HG03571 (cell line): ENCODE data around the gene TP53RK.

Experiments
- ATAC-seq: cut with Tn5 transposase; IDR thresholded peaks from one replicate; pipeline ENCODE4 v1.9.1; 2021; ENCODE audit not compliant: unreplicated experiment

Gene TP53RK

DNA sequence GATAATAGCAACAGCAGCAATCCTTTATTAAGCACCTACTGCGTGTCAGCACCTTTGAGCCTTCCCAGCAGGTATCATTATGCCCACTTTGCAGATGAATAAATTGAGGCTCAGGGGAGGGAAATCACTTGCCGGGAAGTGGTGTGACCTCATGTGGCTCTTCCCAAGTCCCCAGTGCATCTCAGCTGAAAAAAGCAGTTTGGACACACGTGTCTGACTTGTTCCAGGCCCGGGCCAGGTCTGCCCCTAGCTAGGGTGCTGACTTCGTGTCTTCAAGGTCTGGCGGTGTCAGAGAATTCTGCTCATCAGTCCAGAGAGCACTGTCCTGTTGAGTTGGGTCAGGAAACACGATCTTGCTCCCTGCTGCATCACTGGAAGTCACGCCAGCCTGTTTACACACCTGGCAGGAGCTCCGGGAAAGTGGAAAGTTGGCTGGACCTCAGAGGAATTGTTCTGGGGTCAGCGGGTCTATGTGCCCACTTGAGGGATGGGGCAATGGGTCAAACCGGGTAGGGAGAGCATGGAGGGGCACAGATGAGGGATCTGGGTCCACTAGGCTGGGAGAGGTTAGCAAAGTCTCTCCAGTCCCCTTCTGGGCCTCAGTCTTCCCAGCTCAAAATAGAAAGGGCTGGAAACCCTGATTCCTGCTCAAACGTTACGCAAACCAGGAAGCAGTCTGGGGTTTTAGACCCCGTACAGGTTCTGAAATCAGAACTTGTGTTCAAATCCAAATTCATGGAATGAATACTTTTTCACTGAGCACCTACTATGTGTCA lies 48.5 kb downstream of the TP53RK start:
- no peak for ATAC-seq

DNA sequence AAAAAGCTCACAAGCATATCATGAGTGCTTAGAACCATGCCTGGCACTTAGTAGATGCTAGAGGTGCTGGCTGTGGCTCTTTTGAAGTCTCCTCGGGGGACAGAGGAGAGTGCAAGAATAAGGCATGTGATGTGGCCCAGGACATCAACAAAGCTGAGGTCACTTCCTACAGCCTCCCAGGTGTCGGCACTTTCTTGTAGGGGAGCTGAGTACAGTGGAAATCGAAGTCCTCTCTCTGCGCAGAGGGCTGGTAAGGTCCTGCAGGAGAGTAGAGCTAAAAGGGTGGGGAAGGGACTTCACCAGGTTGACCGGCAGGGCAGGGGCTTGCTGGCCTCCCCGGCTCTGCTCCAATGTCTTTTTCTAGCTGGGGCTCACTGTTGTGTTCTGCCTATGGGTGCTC lies 49.2 kb downstream of the TP53RK start:
- ATAC-seq, result no peak

DNA sequence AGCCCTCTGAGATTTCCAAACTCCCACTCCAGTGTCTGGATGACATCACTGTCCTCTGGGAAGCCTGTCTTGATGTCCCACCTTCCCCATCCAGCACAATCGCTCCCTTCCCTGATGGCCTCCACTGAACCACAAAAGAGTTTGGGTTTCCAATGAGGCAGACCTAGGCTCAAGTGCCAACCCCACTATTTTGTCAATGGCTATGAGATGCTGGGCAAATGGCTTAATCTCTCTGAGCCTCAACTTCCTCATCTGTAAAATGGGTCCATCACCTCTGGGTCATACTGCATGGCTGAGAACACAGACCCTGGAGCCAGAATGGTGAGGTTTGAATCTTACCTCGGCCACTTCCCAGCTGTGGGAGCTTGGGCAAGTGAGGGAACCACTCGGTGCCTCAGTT lies 49.7 kb downstream of the TP53RK start:
- no peak for ATAC-seq

DNA sequence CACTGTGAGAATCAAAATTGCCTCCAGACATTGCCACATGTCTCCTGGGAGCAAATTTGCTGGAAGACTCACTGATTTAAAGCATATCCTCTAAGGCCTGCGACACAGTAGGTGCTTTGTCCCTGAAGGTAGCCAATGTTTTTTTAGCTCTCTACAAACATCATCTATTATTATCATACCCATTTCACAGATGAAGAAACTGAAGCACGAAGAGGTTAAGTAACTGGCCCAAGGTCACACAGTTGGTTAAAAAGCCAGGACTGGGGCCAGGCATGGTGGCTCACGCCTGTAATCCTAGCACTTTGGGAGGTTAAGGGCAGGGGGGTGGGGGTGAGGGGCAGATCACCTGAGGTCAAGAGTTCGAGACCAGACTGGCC lies 50.4 kb downstream of the TP53RK start:
- ATAC-seq, result no peak

DNA sequence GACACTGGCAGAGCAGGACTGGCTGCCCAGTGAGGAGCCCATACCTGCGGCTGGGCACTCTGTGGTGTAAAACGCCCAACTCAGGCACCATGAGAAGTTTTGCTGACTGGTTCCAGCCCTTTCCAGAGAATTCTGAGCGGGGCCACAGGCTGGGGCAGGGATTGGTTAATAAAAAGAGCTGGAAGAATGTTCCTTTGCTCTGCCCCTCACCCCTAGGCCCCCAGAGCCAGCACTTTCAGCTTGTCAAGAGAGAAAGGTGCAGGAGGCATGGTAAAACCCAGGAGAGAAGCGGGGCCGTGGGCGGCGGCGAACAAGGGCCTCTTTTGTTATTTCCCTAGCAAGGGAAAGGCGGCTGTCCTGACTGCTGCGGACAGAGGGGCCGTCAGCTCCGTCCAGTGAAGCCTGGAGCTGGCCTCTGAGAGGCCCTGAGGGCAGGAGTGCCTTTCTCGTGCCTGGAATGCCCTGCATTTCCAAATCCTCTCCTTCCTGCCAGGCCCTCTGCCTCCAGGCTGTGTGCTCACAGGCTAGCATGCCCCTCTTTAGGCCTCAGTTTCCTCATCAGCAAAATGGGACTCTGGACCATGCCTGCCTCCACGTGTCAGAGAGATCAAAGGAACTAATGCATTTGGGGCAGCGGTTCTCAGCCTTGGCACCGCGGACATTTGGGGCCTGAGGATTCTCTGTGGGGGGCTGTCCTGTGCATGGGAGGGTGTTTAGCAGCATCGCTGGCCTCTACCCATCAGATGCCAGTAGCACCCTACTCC lies 50.9 kb downstream of the TP53RK start:
- no peak for ATAC-seq

DNA sequence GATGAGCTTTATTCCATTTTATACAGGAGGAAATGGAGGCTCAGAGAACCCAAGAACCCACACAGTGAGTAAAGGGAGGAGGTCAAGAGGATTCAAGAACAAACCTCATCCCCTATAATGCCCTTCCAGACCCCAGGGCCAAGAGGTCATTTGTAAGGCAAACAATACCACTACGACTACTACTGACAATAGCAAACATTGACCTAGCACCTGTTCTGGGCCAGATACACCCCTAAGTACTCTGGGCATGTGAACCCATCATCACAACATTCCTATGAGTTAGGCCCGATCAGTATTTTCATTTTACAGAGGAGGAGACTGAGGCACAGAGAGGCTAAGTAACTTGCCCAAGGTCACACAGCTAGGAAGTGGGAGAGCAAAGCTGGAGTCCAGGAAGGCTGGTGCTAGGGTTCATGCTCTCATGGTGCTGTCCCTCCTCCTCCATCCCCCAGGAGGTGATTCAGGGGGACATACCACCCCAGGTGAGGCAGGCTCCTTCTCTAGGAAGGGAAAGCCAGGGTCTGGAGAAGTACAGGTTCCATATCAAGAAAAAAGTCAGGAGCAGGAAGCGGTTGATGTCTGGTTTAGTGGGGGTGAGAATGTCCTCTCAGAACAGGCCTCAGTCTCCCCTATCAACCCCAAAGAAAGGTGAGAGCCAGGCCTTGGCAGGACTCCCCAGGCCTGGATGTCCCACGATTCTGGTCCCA lies 51.7 kb downstream of the TP53RK start:
- no peak for ATAC-seq

DNA sequence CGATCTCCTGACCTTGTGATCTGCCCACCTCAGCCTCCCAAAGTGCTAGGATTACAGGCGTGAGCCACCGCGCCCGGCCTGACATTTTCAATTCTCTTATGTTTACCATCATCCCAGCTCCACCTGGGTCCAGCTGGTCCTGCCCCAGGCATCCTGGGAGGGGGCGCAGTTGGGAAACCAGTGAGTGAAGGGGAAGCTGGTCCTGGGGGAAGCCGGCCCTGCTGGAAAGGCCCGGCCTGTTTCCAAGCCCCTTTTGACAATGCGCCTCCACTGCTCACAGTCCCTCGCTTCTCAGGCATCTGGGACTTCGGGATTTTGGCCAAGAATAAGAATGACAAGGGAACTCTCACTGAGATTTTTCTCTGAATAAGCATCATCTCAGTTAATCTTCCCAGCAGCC lies 52.2 kb downstream of the TP53RK start:
- no peak for ATAC-seq

DNA sequence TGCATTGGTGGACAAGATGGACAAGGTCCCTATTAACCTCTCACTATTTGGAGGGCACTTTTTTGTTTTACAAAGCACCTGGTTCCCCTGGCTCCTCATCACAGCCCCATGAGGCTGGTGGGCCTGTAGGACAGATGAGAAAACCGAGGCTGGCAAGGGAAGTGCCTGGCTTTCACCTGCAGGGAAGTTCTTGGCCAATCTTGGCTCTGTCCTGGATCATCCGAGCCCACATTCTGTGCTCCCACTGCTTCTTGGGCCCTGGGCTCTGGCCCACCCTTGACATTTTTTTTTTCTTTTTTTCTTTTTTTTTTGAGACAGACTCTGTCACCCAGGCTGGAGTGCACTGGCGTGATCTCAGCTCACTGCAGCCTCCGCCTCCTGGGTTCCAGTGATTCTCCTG lies 52.7 kb downstream of the TP53RK start:
- no peak for ATAC-seq

DNA sequence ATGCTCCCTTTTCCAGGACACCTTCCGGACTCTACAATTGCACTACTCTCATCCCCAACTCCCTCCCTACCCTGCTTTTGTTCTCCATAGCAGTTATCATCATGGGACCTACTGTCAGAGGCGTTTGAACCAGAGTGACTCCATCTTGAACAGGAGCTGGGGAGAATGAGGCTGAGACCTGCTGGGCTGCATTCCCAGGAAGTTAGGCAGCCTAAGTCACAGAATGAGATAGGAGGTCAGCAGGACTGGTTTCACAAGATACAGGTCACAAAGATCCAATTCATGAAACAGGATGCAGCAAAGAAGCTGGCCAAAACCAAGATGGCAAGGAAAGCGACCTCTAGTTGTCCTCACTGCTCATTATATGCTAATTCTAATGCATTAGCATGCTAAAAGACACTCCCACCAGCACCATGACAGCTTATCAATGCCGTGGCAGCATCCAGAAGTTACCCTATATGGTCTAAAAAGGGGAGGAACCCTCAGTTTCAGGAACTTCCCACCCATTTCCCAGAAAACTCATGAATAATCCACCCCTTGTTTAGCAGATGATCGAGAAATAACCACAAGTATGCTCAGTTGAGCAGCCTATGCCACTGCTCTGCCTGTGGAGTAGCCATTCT lies 53.6 kb downstream of the TP53RK start:
- no peak for ATAC-seq

DNA sequence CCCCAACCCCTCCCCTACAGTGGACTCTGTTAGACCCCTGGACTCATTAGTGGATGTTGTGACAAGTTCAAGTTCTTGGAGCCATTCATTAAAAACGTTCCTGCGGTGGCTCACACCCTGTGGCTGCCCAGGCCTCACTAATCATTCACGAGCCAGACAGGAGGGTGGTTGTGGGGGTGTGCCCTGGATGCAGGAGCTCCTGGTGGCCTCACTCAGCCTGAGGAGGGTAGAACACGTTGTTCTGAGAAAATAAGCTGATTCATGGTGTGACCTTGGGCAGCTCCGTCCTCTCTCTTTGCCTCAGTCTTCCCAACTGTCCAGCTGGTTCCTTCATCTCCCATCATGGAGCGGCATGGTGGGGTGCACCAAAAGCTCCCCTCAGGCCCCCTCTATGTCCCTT lies 54.7 kb downstream of the TP53RK start:
- no peak for ATAC-seq
